Activated naive CD8-positive, alpha-beta T cell treated with anti-CD3 and anti-CD28 coated beads, Interleukin-2, amount 50 U/mL, for 24 hours (primary cell): ENCODE data around the gene TM7SF3.
"Not testable (repeated sequence)": the region's sequence is repeated elsewhere in the genome, so short reads cannot be mapped to it uniquely, and the experiment has no call there.

Experiments
- ATAC-seq: fragments of 150-1000 bp; cut with Tn5 transposase; one replicate; pipeline ENCODE4 v1.10.0; 2021
- DNase-seq: peaks from one replicate; pipeline ENCODE4 v3.0.0; 2021
- H3K27ac Mint-ChIP-seq: one replicate; pipeline ENCODE4 v1.8.0; 2021; ENCODE audit warnings: mild to moderate bottlenecking, mixed read lengths
- H3K27me3 Mint-ChIP-seq: one replicate; pipeline ENCODE4 v1.8.0; 2021; ENCODE audit warnings: mixed read lengths
- H3K36me3 Mint-ChIP-seq: one replicate; pipeline ENCODE4 v1.8.0; 2021; ENCODE audit warnings: low read depth, mixed read lengths
- H3K4me1 Mint-ChIP-seq: one replicate; pipeline ENCODE4 v1.8.0; 2021; ENCODE audit warnings: mixed read lengths
- H3K4me3 Mint-ChIP-seq: one replicate; pipeline ENCODE4 v1.8.0; 2021; ENCODE audit warnings: mild to moderate bottlenecking, moderate library complexity, mixed read lengths
- H3K9me3 Mint-ChIP-seq: one replicate; pipeline ENCODE4 v1.8.0; 2021; ENCODE audit warnings: mixed read lengths

Gene TM7SF3

DNA sequence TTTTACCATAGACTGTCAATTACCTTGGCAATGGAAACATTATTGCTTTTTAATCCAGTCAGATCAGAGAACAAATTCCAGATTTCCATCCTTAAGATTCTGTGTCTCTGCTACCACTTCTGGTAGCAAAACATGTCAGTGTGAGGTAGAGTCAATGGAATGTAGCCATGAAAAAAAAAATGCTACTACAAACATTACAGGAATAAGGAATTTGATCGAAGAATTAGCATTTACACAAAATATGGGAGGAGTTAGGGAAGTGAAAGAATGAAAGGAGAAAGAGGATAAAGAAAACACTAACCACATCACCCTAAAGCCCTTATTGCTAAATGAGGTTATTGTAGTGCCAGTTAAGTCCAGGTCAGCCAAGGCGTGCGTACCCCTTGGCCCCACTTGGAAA lies 17.3 kb upstream of the TM7SF3 start:
- no peak for ATAC-seq
- H3K27ac Mint-ChIP-seq: no peak overlapping the region
- H3K36me3 Mint-ChIP-seq: peaks cover 54% of the 10 kb centered on the region
- no peaks in the 10 kb centered on the region for H3K4me1 Mint-ChIP-seq
- no peaks in the 10 kb centered on the region for H3K9me3 Mint-ChIP-seq
- H3K4me3 Mint-ChIP-seq: no peak overlapping the region
- DNase-seq: no peak
- H3K27me3 Mint-ChIP-seq: no peaks in the 10 kb centered on the region

DNA sequence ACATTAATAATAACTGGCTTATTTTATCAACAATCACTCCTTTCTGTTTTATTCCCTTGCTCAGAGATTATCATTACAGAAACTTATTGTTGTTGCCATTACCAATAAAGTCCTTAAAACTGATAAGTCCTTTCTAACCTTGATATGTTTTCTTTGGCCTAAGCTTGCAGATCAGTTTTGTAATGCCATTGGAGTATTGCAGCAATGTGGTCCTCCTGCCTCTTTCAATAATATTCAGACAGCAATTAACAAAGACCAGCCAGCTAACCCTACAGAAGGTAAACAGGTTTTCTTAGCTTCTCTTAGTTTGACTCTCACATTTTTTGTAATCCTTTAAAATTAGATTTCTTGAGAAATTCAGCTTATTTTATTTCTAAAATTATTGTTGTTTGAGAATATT lies 12.1 kb upstream of the TM7SF3 start:
- Mint-ChIP-seq H3K4me1 (peaks cover 40% of the 10 kb centered on the region), H3K27me3 (no peaks in the 10 kb centered on the region), H3K36me3 (peaks cover 34% of the 10 kb centered on the region), H3K9me3 (no peaks in the 10 kb centered on the region), H3K27ac (no peak overlapping the region), H3K4me3 (no peak overlapping the region)
- DNase-seq (no peak), ATAC-seq (no peak)

DNA sequence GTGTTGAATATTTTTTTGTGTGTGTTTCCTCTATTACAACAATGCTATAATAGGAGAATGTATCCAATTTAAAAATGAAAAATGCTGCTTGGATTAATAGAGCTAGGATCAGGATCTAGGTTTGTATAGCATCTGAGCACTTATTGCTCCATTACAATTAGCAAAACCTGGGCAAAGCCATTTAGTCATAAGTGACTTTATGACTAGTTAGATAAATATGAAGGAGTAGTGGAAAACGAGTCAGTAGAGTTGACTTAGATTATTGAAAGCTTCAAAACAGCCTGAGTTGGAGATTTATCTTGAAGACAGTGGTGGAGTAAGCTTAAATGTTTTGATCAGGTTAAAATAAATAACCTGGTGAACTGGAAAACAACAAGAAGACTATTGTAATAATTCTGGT lies 10.9 kb upstream of the TM7SF3 start:
- no peak overlapping the region for H3K27ac Mint-ChIP-seq
- H3K9me3 Mint-ChIP-seq: no peaks in the 10 kb centered on the region
- H3K4me1 Mint-ChIP-seq: peaks cover 40% of the 10 kb centered on the region
- ATAC-seq: no peak
- no peak overlapping the region for H3K4me3 Mint-ChIP-seq
- H3K36me3 Mint-ChIP-seq: peaks cover 25% of the 10 kb centered on the region
- DNase-seq: no peak
- H3K27me3 Mint-ChIP-seq: no peaks in the 10 kb centered on the region

DNA sequence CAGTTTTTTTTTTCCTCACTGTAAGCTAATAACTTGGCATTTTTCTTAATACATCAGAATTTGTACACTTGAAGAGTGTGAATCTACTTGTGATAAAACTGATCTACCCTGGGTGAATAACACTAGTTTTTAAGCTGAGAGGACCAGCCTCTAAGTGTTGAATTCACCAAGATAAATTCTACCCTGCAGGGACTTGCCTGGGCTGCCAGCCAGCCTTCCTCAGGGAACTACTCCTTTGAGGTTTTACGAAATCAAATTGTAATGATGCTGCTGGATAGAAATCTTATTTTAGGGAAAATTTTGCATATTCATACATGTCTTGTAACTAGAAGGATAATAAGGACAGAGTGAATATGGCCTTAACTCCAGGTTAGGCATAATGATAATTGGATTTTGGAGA lies 10.1 kb upstream of the TM7SF3 start:
- Mint-ChIP-seq H3K27me3 (no peaks in the 10 kb centered on the region), H3K36me3 (peaks cover 19% of the 10 kb centered on the region), H3K9me3 (no peaks in the 10 kb centered on the region), H3K4me1 (peaks cover 40% of the 10 kb centered on the region), H3K4me3 (peak overlapping the region; percentile 7), H3K27ac (no peak overlapping the region)
- no peak for ATAC-seq
- no peak for DNase-seq

DNA sequence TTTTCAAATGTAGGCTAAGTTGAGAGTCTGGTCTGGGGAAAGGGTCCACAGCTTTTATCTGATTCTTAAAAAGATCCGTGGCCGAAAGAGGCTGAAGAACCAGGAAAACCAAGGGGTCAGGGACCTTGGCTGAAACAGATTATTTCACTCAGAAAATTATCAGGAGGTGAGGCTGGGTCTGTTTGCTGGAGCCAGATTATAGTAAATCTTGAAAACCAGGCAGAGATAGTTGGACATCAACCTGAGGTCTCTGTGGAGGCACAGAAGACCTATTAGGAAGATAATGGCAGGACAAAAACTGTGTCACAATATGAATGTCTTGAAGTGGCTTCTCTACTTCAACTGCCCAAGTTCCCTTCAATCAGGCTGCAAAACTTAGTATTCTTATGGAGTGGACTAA lies 6.6 kb upstream of the TM7SF3 start:
- DNase-seq (no peak), ATAC-seq (no peak)
- H3K36me3 Mint-ChIP-seq: peaks cover 3% of the 10 kb centered on the region
- no peak overlapping the region for H3K4me3 Mint-ChIP-seq
- H3K9me3 Mint-ChIP-seq: no peaks in the 10 kb centered on the region
- H3K27me3 Mint-ChIP-seq: no peaks in the 10 kb centered on the region
- H3K4me1 Mint-ChIP-seq: peaks cover 35% of the 10 kb centered on the region
- H3K27ac Mint-ChIP-seq: no peak overlapping the region

DNA sequence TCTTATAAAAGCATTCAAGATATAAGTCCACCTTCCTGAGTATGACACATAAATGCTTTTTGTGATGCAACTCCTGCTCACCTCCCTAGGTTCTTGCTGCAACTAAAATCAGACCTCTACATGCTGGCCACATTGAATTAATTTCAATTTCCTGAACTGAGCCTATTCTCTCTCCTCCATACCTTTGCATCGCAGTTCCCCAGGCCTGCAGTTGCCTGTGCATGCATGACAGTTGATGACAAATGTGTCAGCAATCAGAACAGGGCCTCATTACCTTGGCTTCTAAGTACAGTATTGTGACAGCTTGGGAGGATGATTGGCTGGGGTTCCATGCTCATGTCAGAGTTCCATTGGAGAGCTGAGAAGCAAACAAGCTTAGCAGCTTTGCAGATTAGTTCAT lies 3.9 kb upstream of the TM7SF3 start:
- H3K27ac Mint-ChIP-seq: no peak overlapping the region
- H3K4me3 Mint-ChIP-seq: no peak overlapping the region
- ATAC-seq: no peak
- H3K9me3 Mint-ChIP-seq: no peaks in the 10 kb centered on the region
- H3K36me3 Mint-ChIP-seq: peaks cover 3% of the 10 kb centered on the region
- no peak for DNase-seq
- H3K27me3 Mint-ChIP-seq: no peaks in the 10 kb centered on the region
- H3K4me1 Mint-ChIP-seq: peaks cover 28% of the 10 kb centered on the region

DNA sequence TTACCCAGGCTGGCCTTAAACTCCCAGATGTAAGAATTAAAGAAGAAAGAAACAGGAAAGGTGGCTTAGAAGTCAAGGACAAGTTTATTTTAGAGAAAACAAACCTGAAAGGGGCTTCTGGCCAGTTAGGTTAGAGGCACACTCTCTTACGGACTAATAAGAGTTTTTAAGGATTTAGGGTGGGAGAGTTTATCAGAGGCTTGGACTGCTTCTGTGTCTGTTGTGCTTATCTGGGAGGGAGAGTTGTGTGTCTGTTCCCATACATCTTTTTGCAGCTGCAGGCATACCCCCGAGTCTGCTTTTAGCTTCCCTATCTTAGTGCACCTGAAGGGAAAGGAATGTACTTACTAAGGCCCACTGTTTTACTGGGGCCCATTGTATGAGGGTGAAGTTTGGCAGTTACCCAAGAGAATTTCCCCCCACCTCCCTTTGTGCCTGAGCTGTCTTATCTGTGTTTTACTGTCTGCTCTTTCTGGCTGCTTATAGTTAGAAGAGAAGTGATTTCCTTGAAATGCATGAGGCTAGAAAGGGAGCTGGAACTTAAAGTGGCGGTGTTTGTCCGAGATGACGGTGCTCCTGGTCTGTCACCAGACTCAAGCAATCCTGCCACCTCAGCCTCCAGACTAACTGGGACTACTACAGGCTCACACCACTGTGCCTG lies 3.1 kb upstream of the TM7SF3 start:
- H3K27me3 Mint-ChIP-seq, H3K36me3 Mint-ChIP-seq, H3K4me3 Mint-ChIP-seq, H3K9me3 Mint-ChIP-seq, DNase-seq, ATAC-seq: not testable (repeated sequence)
- Mint-ChIP-seq H3K27ac (peak overlapping the region; percentile 64), H3K4me1 (peaks cover 30% of the 10 kb centered on the region)

DNA sequence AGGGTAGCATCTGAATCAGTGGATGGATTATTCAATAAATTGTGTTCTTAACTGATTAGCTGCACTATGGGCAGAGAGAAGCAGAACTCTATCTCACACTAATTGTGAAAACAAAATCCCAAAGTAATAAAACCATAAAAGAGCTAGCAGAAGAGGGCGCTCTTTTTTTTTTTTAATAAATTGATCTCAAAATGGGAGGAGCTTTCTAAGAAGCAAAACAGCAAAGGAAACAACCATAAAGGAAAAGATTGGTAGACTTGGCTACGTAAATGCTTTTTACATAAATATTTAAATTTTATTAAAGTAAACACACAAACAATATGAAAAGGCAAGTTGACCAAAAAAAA lies 1.5 kb upstream of the TM7SF3 start:
- H3K4me1 Mint-ChIP-seq: peaks cover 37% of the 10 kb centered on the region
- no peaks in the 10 kb centered on the region for H3K27me3 Mint-ChIP-seq
- DNase-seq: no peak
- no peak for ATAC-seq
- no peaks in the 10 kb centered on the region for H3K9me3 Mint-ChIP-seq
- H3K4me3 Mint-ChIP-seq: peak overlapping the region; percentile 88
- peaks cover 4% of the 10 kb centered on the region for H3K36me3 Mint-ChIP-seq
- peak overlapping the region; percentile 91 for H3K27ac Mint-ChIP-seq

DNA sequence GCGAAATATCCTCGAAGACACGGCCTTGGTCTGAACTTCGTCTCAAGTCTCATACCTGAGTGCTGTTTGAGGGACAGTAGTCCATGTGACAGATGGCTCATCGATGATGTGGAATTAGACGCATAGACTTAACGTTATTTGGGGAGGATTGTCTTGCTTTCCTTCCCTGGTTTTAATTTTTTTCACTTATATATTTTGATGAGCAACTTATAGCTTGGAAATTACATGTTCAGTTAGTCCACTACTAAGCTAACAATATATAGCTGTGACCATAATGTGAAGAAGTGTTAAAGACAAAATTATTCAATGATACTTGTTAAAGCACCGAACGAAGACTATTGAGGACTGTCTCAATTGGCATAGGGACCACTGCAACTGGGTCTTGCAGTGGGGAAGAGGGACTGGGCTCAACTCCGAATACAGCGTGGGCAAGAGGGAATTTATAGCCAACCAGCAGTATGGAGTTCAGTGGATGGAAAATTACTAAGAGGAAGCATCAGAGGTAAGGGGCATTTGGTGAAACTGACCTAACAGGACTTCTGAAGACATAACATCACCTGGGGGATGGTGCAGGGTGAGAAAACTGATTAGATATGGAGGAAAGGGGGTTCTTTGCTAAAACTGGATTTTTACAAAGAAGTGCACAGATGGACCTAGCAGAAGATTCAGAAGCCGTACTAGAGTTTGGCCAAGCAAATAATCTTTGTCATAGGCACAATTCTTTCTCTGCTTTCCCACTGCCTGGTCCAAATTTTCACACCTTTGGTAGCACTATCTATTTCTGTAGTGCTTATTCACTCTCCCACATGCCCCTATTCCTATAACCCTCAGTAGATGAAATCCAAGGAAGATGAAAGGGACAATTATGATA lies 910 bp upstream of the TM7SF3 start:
- ATAC-seq: no peak
- no peaks in the 10 kb centered on the region for H3K27me3 Mint-ChIP-seq
- no peak for DNase-seq
- H3K4me3 Mint-ChIP-seq: peak overlapping the region; percentile 88
- no peaks in the 10 kb centered on the region for H3K9me3 Mint-ChIP-seq
- peak overlapping the region; percentile 91 for H3K27ac Mint-ChIP-seq
- peaks cover 6% of the 10 kb centered on the region for H3K36me3 Mint-ChIP-seq
- H3K4me1 Mint-ChIP-seq: peaks cover 43% of the 10 kb centered on the region

DNA sequence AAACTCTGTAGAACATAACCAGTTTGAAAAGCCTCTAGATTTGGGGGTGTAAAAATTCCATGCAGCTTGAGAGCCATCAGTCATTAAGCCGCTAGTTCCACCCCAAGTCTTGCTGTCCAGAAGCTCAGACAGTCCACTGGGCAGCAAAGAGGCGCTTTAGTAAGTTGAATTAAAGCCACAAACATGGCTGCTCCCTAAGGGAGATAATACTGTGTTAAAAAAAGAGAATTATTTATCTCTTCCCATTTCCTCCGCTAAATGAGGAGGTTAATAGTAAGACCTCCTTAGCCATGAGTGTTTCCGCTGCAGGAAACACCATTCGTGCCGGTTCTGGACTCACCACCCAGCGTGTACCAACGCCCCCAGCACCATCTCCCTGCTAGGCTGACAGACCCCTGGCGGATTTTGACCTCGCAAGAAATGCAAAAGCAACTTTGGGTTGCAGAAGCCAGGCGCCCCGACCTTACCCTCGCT lies 536 bp downstream of the TM7SF3 start:
- Mint-ChIP-seq H3K27ac (peak overlapping the region; percentile 85), H3K4me3 (peak overlapping the region; percentile 88), H3K27me3 (no peaks in the 10 kb centered on the region), H3K4me1 (peaks cover 46% of the 10 kb centered on the region), H3K36me3 (peaks cover 6% of the 10 kb centered on the region), H3K9me3 (no peaks in the 10 kb centered on the region)
- DNase-seq (no peak), ATAC-seq (peak; percentile 17)

DNA sequence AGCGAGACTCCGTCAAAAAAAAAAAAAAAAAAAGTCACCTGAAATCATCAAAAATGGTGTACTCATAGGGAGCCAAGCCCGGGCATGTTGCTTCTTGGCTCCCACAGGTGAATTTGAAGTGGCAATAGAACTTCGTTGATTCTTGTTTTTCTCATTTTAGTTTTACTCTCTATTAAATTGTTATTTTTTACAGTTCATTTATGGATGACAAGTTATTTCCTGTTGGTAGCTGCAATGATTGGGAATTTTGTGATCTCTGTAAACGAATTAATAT lies 1.3 kb downstream of the TM7SF3 start:
- DNase-seq (no peak), ATAC-seq (no peak)
- H3K36me3 Mint-ChIP-seq: peaks cover 6% of the 10 kb centered on the region
- peaks cover 52% of the 10 kb centered on the region for H3K4me1 Mint-ChIP-seq
- H3K27ac Mint-ChIP-seq: peak overlapping the region; percentile 85
- H3K27me3 Mint-ChIP-seq: no peaks in the 10 kb centered on the region
- H3K4me3 Mint-ChIP-seq: peak overlapping the region; percentile 88
- no peaks in the 10 kb centered on the region for H3K9me3 Mint-ChIP-seq

DNA sequence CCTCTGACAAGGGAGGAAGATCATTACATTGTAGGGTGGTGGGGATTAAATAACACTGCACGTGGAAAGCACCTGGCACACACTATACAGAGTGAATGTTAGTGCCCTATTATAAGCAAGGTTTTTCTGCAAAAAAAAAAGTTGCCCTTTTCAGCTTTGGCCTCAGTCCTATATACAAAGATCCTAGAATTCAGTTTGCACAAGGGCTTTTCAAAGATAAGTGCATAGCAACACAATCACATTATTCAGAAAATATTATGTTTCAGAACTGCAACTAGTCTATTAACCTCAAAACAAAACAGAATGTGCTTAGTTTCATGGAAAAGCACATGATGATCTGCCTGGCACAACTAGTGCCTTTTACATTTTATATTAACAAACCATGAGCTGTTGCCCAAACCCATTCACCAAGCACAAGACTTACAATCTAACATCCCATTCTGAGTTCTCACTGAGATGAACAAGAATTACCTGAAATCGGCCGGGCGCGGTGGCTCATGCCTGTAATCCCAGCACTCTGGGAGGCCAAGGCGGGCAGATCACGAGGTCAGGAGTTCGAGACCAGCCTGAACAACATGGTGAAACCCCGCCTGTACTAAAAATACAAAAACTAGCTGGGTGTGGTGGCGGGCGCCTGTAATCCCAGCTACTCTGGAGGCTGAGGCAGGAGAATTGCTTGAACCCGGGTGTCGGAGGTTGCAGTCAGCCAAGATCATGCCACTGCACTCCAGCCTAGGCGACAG lies 1.8 kb downstream of the TM7SF3 start:
- H3K27ac Mint-ChIP-seq: no peak overlapping the region
- peak overlapping the region; percentile 24 for H3K4me3 Mint-ChIP-seq
- ATAC-seq (no peak), DNase-seq (no peak)
- H3K27me3 Mint-ChIP-seq: no peaks in the 10 kb centered on the region
- H3K9me3 Mint-ChIP-seq: no peaks in the 10 kb centered on the region
- H3K4me1 Mint-ChIP-seq: peaks cover 52% of the 10 kb centered on the region
- peaks cover 6% of the 10 kb centered on the region for H3K36me3 Mint-ChIP-seq

DNA sequence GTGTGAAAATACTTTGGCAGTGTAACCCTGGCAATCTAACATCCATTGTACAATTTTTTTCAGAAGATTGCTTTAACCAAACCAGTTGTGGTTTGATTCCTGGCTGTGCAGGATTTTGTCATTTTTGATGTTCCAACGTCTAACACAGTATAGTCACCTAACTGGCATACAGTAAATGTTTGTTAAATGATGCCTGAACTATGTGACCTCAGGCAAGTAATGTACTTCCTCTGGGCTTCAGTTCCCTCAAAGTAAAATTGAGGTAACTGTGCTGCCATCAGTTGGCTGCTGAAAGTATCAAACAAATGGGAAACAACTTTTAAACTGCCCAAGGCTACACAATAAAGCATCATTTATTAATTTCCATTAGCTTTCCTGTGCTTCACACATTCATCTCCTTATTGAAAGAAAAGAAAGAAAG lies 4.3 kb downstream of the TM7SF3 start:
- Mint-ChIP-seq H3K4me1 (peaks cover 48% of the 10 kb centered on the region), H3K9me3 (no peaks in the 10 kb centered on the region), H3K36me3 (peaks cover 6% of the 10 kb centered on the region), H3K27me3 (no peaks in the 10 kb centered on the region), H3K4me3 (no peak overlapping the region), H3K27ac (no peak overlapping the region)
- DNase-seq (no peak), ATAC-seq (no peak)

DNA sequence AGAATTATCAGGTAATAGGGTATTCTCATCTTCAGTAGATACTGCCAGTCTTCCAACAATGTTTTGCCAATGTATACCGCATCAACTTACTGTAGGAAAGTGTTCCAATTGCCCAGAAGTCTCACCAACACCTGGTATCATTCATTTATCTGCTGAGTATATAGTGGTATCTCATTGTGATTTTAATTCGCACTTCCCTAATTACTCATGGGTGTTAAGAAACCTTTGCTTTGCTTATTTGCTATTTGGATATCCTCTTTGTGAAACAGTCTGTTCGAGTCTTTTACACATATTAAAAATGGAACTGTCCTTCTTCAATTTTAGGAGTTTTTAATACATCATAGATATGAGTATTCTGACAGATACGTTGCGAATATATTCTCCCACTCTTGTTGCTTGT lies 6.1 kb downstream of the TM7SF3 start:
- H3K27ac Mint-ChIP-seq: no peak overlapping the region
- H3K27me3 Mint-ChIP-seq: no peaks in the 10 kb centered on the region
- H3K9me3 Mint-ChIP-seq: no peaks in the 10 kb centered on the region
- peaks cover 6% of the 10 kb centered on the region for H3K36me3 Mint-ChIP-seq
- no peak overlapping the region for H3K4me3 Mint-ChIP-seq
- ATAC-seq (no peak), DNase-seq (no peak)
- H3K4me1 Mint-ChIP-seq: peaks cover 40% of the 10 kb centered on the region
